Endothelial cell of umbilical vein (primary cell): ENCODE data around the gene MDFI. TPM values are rescaled to one million over a fixed set of nuclear protein-coding genes. Genes with fewer than 3 reads are reported as not detected.

Experiments
- BruUV-seq: library from RNA; stranded (reverse); fragments of 400-500 nt; replicated peaks from 2 replicates; lab custom pipeline; 2021; lab: Mats Ljungman, UMichigan
- CTCF ChIA-PET: fragments of 300-600, 350-600 bp; sonication (Branson Sonifier 250); formaldehyde crosslinking; loops from one replicate; lab custom pipeline; 2021; ENCODE audit warnings: antibody characterized with exemption, inconsistent platforms; lab: Charles Lee
- POLR2A ChIA-PET: fragments of 300-600, 350-600 bp; sonication (Branson Sonifier 250); formaldehyde crosslinking; loops from one replicate; lab custom pipeline; 2021; ENCODE audit warnings: antibody characterized with exemption, inconsistent platforms; lab: Charles Lee
- DNase-seq: peaks from one replicate; pipeline ENCODE4 v3.0.0-alpha.2; 2011; ENCODE audit warnings: low read depth, low spot score
- FAIRE-seq: peaks from 2 replicates; lab custom pipeline; 2011; peaks lifted over from hg19 to GRCh38; lab: Jason Lieb, UNC
- H2AFZ ChIP-seq: 2 replicates; pipeline ENCODE4 v1.6.0; 2012; ENCODE audit warnings: low read depth, low read length, control low read depth, inconsistent platforms
- H3K27ac ChIP-seq: 2 replicates; pipeline ENCODE4 v1.5.1; 2011; ENCODE audit warnings: low read depth, mild to moderate bottlenecking, control low read depth, low read length, moderate library complexity; ENCODE audit not compliant: insufficient read depth
- H3K27me3 ChIP-seq, 2 experiments: 2 replicates each; pipeline versions ENCODE4 v1.6.0 to v1.6.1; 2011; ENCODE audit warnings: low read length in 2 of 2, mixed read lengths in 1 of 2; ENCODE audit not compliant: control insufficient read depth in 2 of 2, insufficient read depth in 2 of 2
- H3K36me3 ChIP-seq, 2 experiments: 2 replicates in 1 of 2; 3 replicates in 1 of 2; pipeline ENCODE4 v1.5.1; 2011; ENCODE audit warnings: low read length in 2 of 2, mild to moderate bottlenecking in 1 of 2, moderate library complexity in 1 of 2; ENCODE audit not compliant: control insufficient read depth in 2 of 2, insufficient read depth in 2 of 2; ENCODE audit errors: extremely low read depth in 1 of 2
- H3K4me1 ChIP-seq: 3 replicates; pipeline ENCODE4 v1.5.1; 2011; ENCODE audit warnings: mild to moderate bottlenecking, low read length; ENCODE audit not compliant: control insufficient read depth, insufficient read depth; ENCODE audit errors: extremely low read depth
- H3K4me2 ChIP-seq: 2 replicates; pipeline ENCODE4 v1.6.1; 2011; ENCODE audit warnings: low read length, control low read depth, mixed read lengths; ENCODE audit not compliant: insufficient read depth
- H3K4me3 ChIP-seq, 3 experiments: fragments of 200-600 bp in 1 of 3; sonication (generic), shearing (Covaris generic) in 1 of 3; replicated peaks in 1 of 3; 2 replicates each; pipeline ENCODE4 v1.5.1; 2011 to 2016; ENCODE audit warnings: control low read depth in 3 of 3, low read length in 3 of 3, mild to moderate bottlenecking in 2 of 3, inconsistent platforms in 1 of 3, low read depth in 1 of 3, moderate library complexity in 1 of 3; ENCODE audit not compliant: insufficient read depth in 1 of 3
- H3K79me2 ChIP-seq: 2 replicates; pipeline ENCODE4 v1.6.0; 2012; ENCODE audit warnings: low read length, inconsistent platforms; ENCODE audit not compliant: control insufficient read depth, insufficient read depth
- H3K9ac ChIP-seq: replicated peaks from 2 replicates; pipeline ENCODE3; 2011; ENCODE audit warnings: low read length, control low read depth; ENCODE audit not compliant: insufficient read depth; ENCODE audit errors: extremely low read depth
- H3K9me1 ChIP-seq: replicated peaks from 3 replicates; pipeline ENCODE4 v1.6.0; 2011; ENCODE audit warnings: mild to moderate bottlenecking, low read length; ENCODE audit not compliant: control insufficient read depth, insufficient read depth; ENCODE audit errors: extremely low read depth
- H3K9me3 ChIP-seq: replicated peaks from 2 replicates; pipeline ENCODE4 v1.5.1; 2012; ENCODE audit warnings: low read length, inconsistent platforms; ENCODE audit not compliant: control insufficient read depth, insufficient read depth
- H4K20me1 ChIP-seq: replicated peaks from 2 replicates; pipeline ENCODE3; 2011; ENCODE audit warnings: mild to moderate bottlenecking, low read length; ENCODE audit not compliant: control insufficient read depth, insufficient read depth; ENCODE audit errors: extremely low read depth
- EZH2 ChIP-seq: IDR thresholded peaks from 2 replicates; pipeline ENCODE4 v1.6.1; 2012; ENCODE audit warnings: borderline replicate concordance, low read depth, mild to moderate bottlenecking, moderate library complexity, low read length, inconsistent platforms; ENCODE audit not compliant: severe bottlenecking
- FOS ChIP-seq: IDR thresholded peaks from 2 replicates; pipeline ENCODE4 v1.6.1; 2011; ENCODE audit warnings: mild to moderate bottlenecking, low read length, moderate library complexity, borderline replicate concordance; ENCODE audit not compliant: insufficient read depth
- GATA2 ChIP-seq: IDR thresholded peaks from 2 replicates; pipeline ENCODE4 v1.7.0; 2011; ENCODE audit warnings: low read depth, mild to moderate bottlenecking, moderate library complexity, mixed read lengths, low read length; ENCODE audit not compliant: insufficient read length, insufficient read depth
- JUN ChIP-seq: IDR thresholded peaks from 2 replicates; pipeline ENCODE4 v1.6.1; 2011; ENCODE audit warnings: borderline replicate concordance, low read depth; ENCODE audit not compliant: insufficient read length, insufficient read depth
- MYC ChIP-seq: IDR thresholded peaks from one replicate; pipeline ENCODE4 v1.6.1; 2011; ENCODE audit warnings: mild to moderate bottlenecking, low read depth, low read length
- POLR2A ChIP-seq: IDR thresholded peaks from 2 replicates; pipeline ENCODE4 v1.6.1; 2012; ENCODE audit warnings: low read depth, mild to moderate bottlenecking, control low read depth, low read length
- POLR2AphosphoS5 ChIP-seq: IDR thresholded peaks from 2 replicates; pipeline ENCODE4 v1.6.1; 2012; ENCODE audit warnings: low read depth, mild to moderate bottlenecking, control low read depth, low read length, moderate library complexity; ENCODE audit not compliant: insufficient read depth
- dilution Hi-C: fragments of 300-500 bp; cut with MboI; formaldehyde crosslinking; loops from one replicate; pipeline ENCODE4 v1.15.0; 2019; ENCODE audit warnings: low sequenced_read_pairs; ENCODE audit not compliant: extremely low pct_ligation_motif_present
- intact Hi-C: fragments of 100-400 bp; cut with micrococcal nuclease; formaldehyde crosslinking; loops from one replicate; pipeline ENCODE4 v1.10.0; 2022
- polyA plus RNA-seq, 4 experiments: library from polyadenylated mRNA; depleted of rRNA in 3 of 4; stranded (reverse) in 3 of 4; unstranded in 1 of 4; fragments of >200 nt; gene quantifications; 2 replicates each; pipeline versions ENCODE4 v1.2.1 to v1.2.3, GENCODE V29; 2011 to 2012; ENCODE audit warnings: missing spikeins in 1 of 4
- total RNA-seq: library from RNA; stranded (reverse); gene quantifications from 2 replicates; pipeline ENCODE4 v1.2.3, GENCODE V29; 2021
- TF ChIP-seq, protein P1 (sequence below), 2 donors: IDR thresholded peaks; 1 replicate in 1 of 2; 2 replicates in 1 of 2; pipeline ENCODE4 v1.5.1; 2011; ENCODE audit warnings: low read length in 2 of 2, mild to moderate bottlenecking in 2 of 2, moderate library complexity in 2 of 2, control low read depth in 1 of 2, inconsistent platforms in 1 of 2, low read depth in 1 of 2; ENCODE audit not compliant: insufficient read depth in 1 of 2; ENCODE audit errors: extremely low read depth in 1 of 2
- TF ChIP-seq, protein P2 (sequence below): IDR thresholded peaks from 2 replicates; pipeline ENCODE4 v1.6.1; 2011; ENCODE audit not compliant: insufficient read depth, insufficient read length

The MDFI gene
- total and polyA plus RNA-seq, 2 donors (not counting 3 experiments of a cell fraction or from before 2014, with no cell fraction given) = 32.4 to 74.1 TPM

DNA sequence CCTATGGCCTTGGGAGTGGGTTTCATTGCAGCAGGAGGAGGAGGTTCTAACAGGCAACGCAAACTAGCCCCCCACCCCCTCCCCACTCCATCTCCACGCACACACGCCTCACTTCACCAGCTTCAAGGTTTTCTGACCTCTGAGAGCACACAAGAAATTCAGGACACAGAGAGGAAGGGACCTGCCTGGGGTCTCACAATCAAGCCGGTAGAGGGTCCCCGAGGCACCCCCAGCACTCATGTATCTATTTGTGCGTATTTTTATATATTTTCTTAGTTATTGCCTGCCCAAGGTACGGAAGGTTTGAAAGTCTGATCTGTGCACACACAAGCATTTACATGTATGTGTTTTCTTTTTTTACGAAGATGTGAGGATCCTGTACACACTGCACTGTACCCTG lies 16.9 kb downstream of the MDFI start:
- no peaks in the 10 kb centered on the region for H3K27me3 ChIP-seq
- FAIRE-seq (no peak), DNase-seq (no peak)
- no peak overlapping the region for H3K4me2 ChIP-seq
- no peaks in the 10 kb centered on the region for H4K20me1 ChIP-seq
- H2AFZ ChIP-seq = no peak overlapping the region
- H3K79me2 ChIP-seq = no peaks in the 10 kb centered on the region
- H3K9ac ChIP-seq = no peak overlapping the region
- H3K4me3 ChIP-seq = no peak overlapping the region
- H3K36me3 ChIP-seq = peaks cover 0 to 22% of the 10 kb centered on the region in 2 experiments
- dilution Hi-C loops (no loop called here), intact Hi-C loops (loop anchor here (2.0 kb wide), 1 partner anchor 16 kb away; the partner anchor contains the start of gene MDFI)
- no peaks in the 10 kb centered on the region for H3K9me1 ChIP-seq
- POLR2A ChIA-PET = interaction anchor here (0.6 kb wide), 1 partner anchor 123 kb away, joined by 4 read pairs; no protein-coding TSS in a partner anchor
- TF ChIP-seq, protein P1, sequence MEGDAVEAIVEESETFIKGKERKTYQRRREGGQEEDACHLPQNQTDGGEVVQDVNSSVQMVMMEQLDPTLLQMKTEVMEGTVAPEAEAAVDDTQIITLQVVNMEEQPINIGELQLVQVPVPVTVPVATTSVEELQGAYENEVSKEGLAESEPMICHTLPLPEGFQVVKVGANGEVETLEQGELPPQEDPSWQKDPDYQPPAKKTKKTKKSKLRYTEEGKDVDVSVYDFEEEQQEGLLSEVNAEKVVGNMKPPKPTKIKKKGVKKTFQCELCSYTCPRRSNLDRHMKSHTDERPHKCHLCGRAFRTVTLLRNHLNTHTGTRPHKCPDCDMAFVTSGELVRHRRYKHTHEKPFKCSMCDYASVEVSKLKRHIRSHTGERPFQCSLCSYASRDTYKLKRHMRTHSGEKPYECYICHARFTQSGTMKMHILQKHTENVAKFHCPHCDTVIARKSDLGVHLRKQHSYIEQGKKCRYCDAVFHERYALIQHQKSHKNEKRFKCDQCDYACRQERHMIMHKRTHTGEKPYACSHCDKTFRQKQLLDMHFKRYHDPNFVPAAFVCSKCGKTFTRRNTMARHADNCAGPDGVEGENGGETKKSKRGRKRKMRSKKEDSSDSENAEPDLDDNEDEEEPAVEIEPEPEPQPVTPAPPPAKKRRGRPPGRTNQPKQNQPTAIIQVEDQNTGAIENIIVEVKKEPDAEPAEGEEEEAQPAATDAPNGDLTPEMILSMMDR (IDR thresholded peaks at IDR 0.05; ENCODE audit: extremely low read depth in 1 of 2, insufficient read depth in 1 of 2, low read depth in 1 of 2, low read length in 2 of 2) = no peak
- no peak for TF ChIP-seq POLR2A
- TF ChIP-seq EZH2 = no peak
- no peak for TF ChIP-seq FOS
- no peak for TF ChIP-seq MYC
- TF ChIP-seq, protein P2, sequence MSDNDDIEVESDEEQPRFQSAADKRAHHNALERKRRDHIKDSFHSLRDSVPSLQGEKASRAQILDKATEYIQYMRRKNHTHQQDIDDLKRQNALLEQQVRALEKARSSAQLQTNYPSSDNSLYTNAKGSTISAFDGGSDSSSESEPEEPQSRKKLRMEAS = no peak
- TF ChIP-seq JUN = no peak
- TF ChIP-seq POLR2AphosphoS5 = no peak
- no peak for TF ChIP-seq GATA2
- H3K4me1 ChIP-seq = peaks cover 17% of the 10 kb centered on the region
- H3K9me3 ChIP-seq = no peaks in the 10 kb centered on the region
- CTCF ChIA-PET = interaction anchor here (0.6 to 3.0 kb wide), 9 partner anchors 9 to 221 kb away, joined by 3 to 14 read pairs (median 4); no protein-coding TSS in a partner anchor
- no peak overlapping the region for H3K27ac ChIP-seq
- BruUV-seq = no TSS peak
